HG02623 (cell line): Measurements from ENCODE around the gene SMIM35.

Source experiments
- ATAC-seq: cut with Tn5 transposase; IDR thresholded peaks from one replicate; pipeline ENCODE4 v1.9.1; 2021; ENCODE audit warnings: moderate library complexity; ENCODE audit not compliant: unreplicated experiment

SMIM35 gene

GRCh38 chr11:118111019-118111743, 24.4 kb upstream of the SMIM35 start:
- no peak for ATAC-seq

GRCh38 chr11:118109231-118109630, 22.5 kb upstream of the SMIM35 start:
- ATAC-seq, result no peak

- ATAC-seq, result no peak
Observed at GRCh38 chr11:118108513-118108912, 21.8 kb upstream of the SMIM35 start.

GRCh38 chr11:118106789-118107335, 20.1 kb upstream of the SMIM35 start:
- ATAC-seq, result no peak

DNA sequence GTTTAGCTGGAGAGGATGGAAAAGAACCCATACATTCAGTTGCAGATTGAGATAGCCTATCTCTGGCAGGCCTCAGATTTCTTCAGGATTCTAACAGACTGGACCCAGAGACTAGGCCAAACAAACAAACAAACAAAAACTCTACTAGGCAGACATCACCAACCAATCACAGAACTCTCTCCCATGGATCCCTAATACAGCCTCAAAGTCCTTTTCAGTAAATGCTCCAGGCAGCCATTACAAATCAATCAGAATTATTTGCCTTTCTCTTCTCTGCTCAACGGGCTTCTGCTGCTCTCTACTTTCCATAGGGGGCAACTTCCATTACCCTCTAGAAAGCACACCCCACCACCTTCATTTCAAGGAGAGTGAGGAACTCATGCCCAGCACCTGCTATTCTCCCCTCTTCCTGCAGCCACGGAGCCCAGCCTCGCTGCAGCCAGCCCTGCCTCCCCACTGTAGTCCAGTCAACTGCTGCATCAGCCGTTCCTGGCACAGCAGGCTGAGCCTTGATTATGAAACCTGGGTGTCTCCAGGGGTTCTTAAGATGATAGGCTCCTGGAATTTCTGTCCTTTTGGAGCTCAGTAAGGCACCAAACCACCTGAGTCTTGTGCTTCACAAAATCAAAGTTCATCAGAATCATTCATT, 19.0 kb upstream of the SMIM35 start:
- ATAC-seq, result no peak

- ATAC-seq, result no peak
Observed at GRCh38 chr11:118104491-118104890, 17.7 kb upstream of the SMIM35 start.

- no peak for ATAC-seq
Observed at GRCh38 chr11:118102721-118103261, 16.0 kb upstream of the SMIM35 start.

GRCh38 chr11:118100691-118101232, 14.0 kb upstream of the SMIM35 start:
- ATAC-seq, result no peak

DNA sequence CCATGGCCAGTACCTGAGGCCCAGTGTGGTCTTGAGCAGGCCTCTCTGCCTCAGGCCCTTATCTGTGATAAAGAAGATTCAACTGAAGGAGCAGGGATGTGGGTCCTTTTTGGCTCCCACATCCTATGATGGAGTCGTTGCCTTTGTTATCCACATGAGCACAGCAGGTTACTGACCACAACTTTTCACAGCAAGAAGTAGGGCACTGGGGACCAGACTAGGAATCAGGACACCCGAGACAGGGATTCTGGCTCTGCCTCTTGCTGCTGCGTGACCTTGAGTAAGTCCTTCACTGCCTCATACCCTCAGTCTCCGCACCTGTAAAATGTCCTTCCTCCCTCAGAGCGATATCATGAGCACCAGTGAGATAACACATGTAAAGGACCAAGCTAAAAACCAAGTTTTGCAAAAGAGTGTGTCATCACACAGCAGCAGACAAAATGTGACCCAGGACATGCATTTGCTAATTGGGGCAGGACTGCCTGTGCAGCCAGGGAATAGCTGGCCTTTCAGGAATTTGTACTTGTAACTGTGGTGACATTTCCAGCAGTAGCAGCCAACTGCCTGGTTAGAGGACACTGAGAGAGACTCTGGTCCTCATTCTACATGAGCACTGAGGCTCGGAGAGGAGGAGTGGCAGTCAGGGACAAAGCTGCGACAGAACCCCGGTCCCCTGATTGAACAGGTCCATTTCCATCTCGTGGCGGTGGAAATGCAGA, 13.2 kb upstream of the SMIM35 start:
- no peak for ATAC-seq

- ATAC-seq, result no peak
Observed at GRCh38 chr11:118098996-118099837, 12.5 kb upstream of the SMIM35 start.

DNA sequence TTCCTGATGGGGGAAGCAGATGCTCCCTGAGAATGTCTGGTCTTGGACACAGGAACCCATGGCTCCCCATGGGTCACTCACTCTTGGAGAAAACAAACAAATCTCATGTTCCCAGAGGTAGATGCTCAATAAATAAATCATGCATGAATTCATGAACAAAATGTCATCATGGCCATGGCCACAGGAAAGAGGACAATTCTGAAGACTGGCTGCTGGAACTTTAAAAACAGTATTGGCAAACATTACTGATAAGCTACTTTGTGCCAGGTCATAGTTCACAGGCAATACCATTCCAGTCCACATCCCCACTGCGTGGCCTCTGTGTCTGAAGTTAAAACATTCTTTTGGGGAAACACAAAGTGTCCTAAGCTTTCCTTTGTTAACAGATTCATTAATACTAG, 9.2 kb upstream of the SMIM35 start:
- ATAC-seq, result no peak

DNA sequence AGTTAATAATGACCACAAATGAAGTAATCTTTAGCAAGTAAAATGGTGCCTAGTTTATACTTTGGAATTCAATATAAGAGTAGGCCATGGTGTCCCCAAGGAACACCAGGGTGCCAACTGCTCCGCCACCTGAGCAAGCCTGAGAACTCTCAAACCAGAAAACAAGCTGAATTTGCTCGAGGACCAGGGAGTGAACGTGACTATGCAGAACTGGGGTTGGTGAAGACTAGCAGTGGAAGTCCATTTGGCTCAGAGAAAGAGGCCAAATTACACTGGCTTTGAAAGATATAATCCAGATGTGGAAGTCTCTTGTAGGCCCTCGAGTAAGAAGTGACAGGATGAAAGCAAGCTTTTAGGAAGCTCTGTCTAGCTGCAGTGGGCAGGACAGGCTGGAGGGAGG, 8.7 kb upstream of the SMIM35 start:
- ATAC-seq, result no peak

- no peak for ATAC-seq
Observed at GRCh38 chr11:118092907-118093571, 6.3 kb upstream of the SMIM35 start.

DNA sequence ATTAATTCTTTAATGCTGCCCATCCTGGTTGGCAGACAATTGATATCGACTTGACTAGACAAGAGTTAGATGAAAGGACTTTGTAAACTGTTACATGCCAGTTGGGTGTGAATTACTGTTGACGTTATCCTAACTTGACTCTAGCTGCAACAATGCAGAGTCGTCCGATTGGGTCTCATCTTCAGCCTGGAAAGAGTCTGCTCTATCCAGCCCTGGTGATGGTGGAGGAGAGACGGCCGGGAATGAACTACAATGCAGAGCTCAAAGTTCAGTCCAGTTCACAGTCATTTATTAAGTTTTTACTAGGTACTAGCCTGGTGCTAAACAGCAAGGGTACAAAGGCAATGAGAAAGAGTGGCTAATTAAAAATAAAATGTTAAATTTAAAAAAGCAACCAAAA, 4.9 kb upstream of the SMIM35 start:
- no peak for ATAC-seq

GRCh38 chr11:118090545-118091162, 3.9 kb upstream of the SMIM35 start:
- ATAC-seq, result no peak

DNA sequence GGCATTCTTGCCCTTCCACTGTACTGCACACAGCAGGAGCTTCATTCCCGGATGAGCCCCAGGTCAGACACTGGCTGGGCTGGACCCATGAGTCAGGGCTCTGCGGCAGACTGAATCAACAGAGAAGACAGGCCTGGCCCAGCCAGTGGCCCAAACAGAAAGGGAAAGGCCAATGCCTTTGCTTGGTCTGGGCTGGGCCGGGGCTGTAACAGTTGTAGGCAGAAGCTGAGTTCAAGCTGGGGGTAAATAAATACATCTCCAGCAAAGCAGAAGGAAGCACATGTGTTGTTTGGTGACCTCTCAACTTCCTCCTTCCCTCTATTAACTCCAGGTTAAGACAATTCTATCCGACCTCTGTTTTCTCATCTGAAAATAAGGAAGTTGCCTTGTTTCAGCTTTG, 1.8 kb upstream of the SMIM35 start:
- ATAC-seq, result no peak

DNA sequence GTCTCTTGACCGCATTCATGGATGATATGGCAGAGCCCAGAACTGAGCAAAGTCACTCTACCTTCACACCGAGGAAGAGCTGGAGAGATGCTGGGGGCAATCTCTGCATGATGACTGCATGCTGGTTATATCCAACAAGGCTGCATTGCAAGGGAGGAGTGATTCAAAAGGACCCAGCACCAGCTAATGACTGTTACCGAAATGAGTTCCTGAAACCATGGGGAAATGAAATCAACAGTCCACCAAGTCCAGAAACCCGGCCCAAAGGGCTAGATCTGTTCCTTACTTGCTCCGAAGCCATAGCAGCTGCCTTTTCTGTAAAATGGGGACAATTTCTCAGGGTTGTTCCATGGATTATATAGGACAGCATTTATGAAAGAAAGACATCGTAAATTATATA, 1.2 kb upstream of the SMIM35 start:
- no peak for ATAC-seq

DNA sequence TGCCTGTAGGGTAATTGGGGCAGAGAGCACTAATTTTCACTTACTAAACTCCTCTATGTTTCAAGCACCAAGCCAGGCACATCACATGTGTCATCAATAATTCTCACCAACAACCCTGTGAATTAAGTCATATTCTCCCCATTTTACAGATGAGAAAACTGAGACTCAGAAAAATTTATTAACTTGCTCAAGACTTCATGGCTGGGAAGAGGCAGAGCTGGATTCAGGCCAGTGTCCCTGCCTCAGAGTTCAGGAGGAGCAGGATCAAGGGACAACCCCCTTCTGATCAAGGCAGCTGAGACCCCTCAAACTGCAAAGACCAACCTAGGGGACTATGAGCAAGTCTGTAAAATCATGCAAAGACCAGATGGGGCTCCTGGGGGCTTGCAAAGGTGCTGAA, 2.1 kb downstream of the SMIM35 start:
- ATAC-seq, result no peak

DNA sequence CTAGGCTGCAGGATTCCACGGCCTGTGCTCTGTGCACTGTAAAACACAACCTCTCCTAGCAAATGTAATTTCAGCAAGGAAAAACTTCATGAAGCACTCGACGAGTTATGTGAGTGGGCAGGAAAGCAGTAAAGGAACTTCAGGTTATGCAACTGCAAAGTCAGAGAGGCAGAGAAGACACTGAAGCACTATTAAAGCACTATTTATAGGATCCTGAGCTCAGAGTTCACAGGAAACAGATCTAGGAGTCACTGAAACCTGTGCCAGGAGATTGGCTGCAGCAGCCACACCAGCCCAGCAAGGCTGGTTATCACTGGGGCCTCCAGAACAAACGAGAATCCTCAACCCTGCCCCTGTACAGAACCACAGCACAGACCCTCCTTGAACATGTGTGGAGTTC, 2.5 kb downstream of the SMIM35 start:
- ATAC-seq, result no peak
